ENCODE measurements around the gene CCDC88C.
A peak's percentile ranks its signal among the peaks of the same experiment; 100 is the strongest.

Gene CCDC88C

DNA sequence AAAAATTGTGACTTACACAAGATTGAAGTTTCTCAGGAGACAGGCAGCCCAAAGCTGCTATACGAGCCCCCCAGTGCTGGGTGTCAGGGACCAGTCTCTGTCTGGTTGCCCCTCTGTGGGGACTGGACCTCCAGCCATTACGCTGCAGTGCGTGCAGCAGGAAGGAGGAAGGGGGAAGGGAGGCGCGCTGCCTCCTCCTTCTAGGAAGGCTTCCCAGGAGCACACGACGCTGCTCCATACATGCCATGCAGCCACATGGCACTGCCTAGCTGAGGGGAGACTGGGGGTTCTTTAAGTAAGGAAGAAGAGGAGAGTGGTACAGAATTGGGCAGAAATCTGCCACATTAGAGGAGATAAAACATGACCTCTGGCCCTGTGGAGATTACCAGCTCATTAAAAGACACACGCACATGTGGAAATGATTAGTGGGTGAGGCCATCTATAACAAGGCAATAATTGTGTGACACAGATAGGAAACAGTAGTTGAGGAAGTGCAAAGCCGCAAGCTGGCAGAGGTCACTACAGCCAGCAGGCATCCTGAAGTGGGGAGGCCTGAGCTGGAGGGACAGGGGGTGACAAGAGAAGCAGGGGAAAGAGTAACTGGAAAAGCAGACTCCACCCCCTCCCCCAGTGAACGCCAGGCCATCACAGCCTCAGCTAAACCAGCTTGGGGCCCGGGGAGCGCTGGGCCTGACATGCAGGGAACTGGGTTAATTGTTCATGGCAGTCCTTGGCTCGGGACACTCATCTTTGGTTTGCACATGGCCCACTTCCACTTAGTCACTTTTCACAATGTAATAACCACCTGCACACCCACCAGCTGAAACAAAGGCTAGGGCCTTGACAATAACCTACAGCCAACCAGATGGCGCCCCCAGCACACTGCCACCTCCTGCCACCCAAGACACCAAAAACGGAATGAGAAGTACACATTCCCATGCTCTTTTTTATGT is 39.6 kb downstream of the CCDC88C start:
- DNase-seq: peak; percentile 68

DNA sequence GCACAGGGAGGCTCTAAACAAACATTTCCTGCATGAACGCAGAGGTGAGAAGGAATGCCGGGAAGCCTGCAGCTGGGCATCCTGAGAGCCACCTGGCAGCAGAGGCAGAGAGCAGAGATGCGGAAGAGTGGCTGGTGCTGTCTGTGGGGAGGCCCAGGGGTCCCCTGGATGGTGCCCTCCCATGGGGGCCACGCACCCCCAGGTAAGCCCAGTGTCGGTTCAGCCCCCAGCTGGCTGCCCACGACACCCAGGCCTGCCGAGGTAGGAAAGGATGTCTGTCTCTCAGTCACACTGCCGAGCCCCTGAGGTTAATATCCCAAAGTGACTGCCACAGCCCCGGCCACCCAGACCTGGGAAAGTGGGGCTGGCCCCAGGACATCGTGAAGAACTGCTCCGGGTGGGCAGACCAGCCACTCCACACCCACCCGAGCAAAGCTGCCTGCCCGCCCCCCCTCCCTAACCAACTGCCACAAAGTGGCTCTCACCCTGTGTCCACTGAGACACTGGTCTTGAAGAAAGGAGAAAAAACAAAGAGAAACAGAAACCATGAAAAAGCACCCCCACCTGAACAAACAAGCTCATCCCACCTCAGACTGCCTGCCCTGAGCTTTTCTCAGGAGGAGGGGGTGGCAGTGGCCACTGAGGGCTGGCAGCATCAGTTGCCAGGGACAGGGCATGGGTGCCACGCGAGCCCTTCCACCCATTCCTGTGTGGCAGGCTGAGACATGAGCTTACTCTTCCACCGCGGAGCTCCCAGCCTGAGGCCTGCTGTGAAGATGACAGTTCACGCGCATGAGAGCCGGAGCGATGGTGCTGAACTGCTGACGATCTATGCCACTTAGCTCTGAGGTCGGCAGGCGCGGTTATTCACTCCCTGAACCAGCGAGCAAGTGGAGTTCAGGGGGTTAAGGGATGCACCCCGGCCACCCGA is 40.8 kb downstream of the CCDC88C start:
- DNase-seq: no peak

GRCh38 chr14:91375720-91376452 is 41.7 kb downstream of the CCDC88C start:
- DNase-seq: no peak

DNA sequence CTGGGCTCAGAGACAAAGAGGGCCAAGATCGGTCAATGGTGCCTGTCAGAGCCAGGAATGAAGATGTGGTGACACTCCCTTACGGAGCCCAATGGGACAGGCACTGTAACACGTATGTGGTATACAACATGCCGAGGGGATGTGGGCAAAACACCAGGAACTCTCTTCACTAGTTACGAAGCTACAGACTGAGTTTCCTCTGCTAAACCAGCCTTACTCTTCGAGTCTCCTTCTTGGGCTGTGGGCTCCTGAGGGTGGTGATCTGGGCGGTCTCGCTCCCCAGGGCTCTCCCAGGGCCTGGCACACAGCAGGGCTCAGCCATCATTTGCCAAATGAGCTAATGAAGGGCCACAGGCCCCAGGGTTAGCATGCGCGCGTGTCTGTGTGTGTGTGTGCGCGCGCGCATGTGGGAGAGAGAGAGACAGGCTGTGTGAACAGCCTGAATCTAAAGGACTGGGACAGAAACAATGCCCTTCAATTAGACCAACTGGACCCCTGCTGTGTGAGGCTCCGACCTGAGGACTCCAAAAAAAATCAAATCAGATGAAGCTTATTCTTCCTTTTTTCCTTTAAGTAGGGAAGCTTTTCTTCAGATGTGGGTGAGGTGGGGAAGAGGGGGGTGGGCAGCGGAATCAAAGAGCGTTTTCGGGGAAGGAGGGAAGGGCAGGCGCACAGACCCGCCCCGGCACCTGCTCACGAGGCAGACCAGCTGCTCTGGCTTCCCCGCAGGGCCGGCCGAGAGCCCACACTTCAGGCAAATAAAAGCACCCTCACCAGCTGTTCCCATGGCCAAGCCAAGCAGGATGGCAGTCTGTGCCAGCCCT is 42.5 kb downstream of the CCDC88C start:
- no peak for DNase-seq

- DNase-seq: no peak
Observed at GRCh38 chr14:91374287-91374878, 43.2 kb downstream of the CCDC88C start.

- peak; percentile 72 for DNase-seq
Observed at GRCh38 chr14:91373591-91374254, 43.9 kb downstream of the CCDC88C start.

GRCh38 chr14:91372671-91373495 is 44.7 kb downstream of the CCDC88C start:
- DNase-seq: peak; percentile 47

DNA sequence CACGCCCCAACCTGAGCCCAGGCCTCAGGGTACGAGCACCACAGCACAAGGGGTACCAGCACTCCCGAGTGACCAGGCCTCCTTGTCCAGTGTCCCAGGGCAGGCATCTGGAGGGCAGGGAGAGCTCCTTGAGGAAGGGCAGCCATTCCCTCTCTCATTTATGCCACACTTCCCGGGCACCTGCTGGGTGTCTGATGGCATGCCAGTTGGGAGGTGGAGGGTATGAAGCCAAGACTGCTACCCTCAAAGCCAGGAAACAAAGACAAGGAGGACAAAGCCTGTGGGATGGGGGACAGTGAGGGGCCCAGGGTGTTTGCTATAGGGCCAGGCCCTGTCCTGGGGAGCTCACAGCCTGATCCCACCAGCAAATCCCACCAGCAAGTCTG is 45.6 kb downstream of the CCDC88C start:
- DNase-seq: no peak

GRCh38 chr14:91371011-91371989 is 46.3 kb downstream of the CCDC88C start:
- DNase-seq: no peak

GRCh38 chr14:91369628-91370445 is 47.8 kb downstream of the CCDC88C start:
- peak; percentile 66 for DNase-seq

DNA sequence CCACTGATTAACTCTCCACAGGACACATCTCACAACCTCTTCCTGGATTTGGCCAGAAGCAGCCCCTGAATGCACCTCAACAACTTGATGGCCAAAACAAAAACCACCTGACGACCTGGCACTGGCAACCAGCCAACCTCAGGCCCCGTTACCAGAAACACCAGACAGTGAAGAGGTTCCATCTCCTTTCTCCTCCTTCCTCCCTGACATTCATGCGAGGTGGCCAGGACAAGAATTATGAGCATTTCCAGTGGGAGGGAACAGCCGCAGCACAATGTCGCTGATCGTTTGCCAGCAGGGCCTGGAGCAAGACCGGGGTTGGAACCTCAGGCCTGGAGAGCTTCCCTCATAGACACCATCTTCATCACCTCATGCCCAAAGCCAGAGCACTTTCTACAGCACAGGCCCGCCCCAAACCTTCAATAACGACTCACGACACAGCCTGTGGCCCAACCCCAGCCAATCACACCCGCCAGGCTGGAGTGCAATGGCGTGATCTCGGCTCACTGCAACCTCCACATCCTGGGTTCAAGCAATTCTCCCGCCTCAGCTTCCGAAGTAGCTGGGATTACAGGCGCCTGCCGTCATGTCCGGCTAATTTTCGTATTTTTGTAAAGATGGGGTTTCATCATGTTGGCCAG is 48.7 kb downstream of the CCDC88C start:
- no peak for DNase-seq

DNA sequence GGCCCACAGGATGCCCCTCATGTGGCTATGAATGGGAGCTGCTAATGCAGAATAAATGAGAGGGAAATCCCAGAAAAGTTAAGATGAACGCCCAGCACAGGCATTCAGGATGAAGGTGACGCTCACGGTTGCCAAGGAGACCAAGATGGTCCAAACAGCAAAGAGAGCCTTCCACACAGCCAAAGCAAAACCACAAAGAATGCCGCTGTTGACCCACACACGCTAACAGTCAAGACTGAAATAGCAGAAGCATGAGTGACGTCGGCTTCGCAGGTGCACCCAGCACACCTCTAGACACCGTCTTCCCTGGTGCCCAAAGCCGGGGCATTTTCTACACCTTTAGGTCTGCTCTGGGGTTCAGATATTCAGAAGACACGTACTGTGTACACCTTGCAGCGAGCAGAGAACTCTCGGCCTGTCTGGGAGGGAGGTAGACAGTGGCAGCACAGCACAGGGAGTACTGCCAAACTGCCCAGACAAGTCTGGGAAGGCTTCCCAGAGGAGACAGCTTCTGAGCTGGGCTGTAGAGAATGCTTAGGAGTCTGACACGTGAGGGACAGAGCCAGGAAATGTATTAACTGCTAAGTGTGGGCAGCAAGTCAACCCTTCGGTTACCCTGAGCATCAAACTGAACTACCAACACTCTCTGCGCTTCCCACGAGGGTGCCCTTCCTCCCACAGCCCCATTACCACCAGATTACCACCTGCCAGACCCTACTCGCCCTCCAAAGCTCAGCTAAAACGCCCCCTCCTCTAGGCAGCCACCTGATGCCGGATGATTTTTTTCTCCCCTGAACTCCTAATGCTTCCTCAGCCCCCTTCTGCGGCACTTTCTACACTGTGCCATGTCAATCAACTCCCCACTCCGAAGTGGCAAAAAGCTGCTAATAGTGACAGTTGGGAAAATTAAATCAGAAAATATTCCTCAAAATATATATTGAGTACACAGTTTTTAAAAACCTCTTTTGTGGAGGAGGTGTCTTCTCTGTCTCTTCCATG is 50.1 kb downstream of the CCDC88C start:
- peak; percentile 65 for DNase-seq

GRCh38 chr14:91366749-91367148 is 50.9 kb downstream of the CCDC88C start:
- no peak for DNase-seq

- DNase-seq: no peak
Observed at GRCh38 chr14:91365552-91365951, 52.1 kb downstream of the CCDC88C start.

GRCh38 chr14:91364524-91365270 is 52.9 kb downstream of the CCDC88C start:
- DNase-seq: no peak
